SU-DHL-6 (cell line): ENCODE results near the gene EMC1.
"Not testable (repeated sequence)": the region's sequence is repeated elsewhere in the genome, so short reads cannot be mapped to it uniquely, and the experiment has no call there.

ENCODE experiments used
- H2AFZ ChIP-seq: fragments of 200-600 bp; sonication (generic); 2 replicates; pipeline ENCODE4 v1.6.1; 2014; ENCODE audit warnings: low read depth, mild to moderate bottlenecking, moderate library complexity, mixed read lengths, antibody characterized with exemption, low read length; ENCODE audit not compliant: severe bottlenecking
- H3F3A ChIP-seq: fragments of 200-600 bp; shearing (Covaris generic); 2 replicates; pipeline ENCODE4 v1.6.0; 2016; ENCODE audit warnings: antibody characterized with exemption, mild to moderate bottlenecking; ENCODE audit not compliant: insufficient read depth
- H3K27ac ChIP-seq: fragments of 200-600 bp; sonication (generic); 2 replicates; pipeline ENCODE4 v1.5.1; 2016; ENCODE audit warnings: low read depth, mild to moderate bottlenecking, low read length, moderate library complexity, mixed read lengths
- H3K27me3 ChIP-seq: fragments of 200-600 bp; sonication (generic), shearing (Covaris generic); 2 replicates; pipeline ENCODE4 v1.6.0; 2014; ENCODE audit warnings: mild to moderate bottlenecking, low read length
- H3K36me3 ChIP-seq: fragments of 200-600 bp; sonication (generic); 2 replicates; pipeline ENCODE4 v1.6.1; 2014; ENCODE audit warnings: mild to moderate bottlenecking, low read length, mixed read lengths
- H3K4me2 ChIP-seq: fragments of 300-600, 200-600 bp; shearing (Covaris generic), sonication (generic); 2 replicates; pipeline ENCODE4 v1.6.0; 2014; ENCODE audit warnings: low read length, low read depth, mild to moderate bottlenecking; ENCODE audit not compliant: poor library complexity, severe bottlenecking
- H3K4me3 ChIP-seq: fragments of 200-600 bp; sonication (generic); 2 replicates; pipeline ENCODE4 v1.5.1; 2014; ENCODE audit warnings: antibody characterized with exemption, low read length, mild to moderate bottlenecking, mixed read lengths; ENCODE audit not compliant: insufficient read depth, poor library complexity, severe bottlenecking
- H3K79me2 ChIP-seq: fragments of 200-600 bp; sonication (generic); 2 replicates; pipeline ENCODE4 v1.6.1; 2014; ENCODE audit warnings: mild to moderate bottlenecking, low read length, moderate library complexity; ENCODE audit not compliant: insufficient read depth
- H3K9ac ChIP-seq: fragments of 200-600 bp; sonication (generic); 2 replicates; pipeline ENCODE4 v1.7.0; 2014; ENCODE audit warnings: mild to moderate bottlenecking, low read length
- H3K9me2 ChIP-seq: fragments of 200-600 bp; sonication (generic); replicated peaks from 2 replicates; pipeline ENCODE4 v1.6.1; 2014; ENCODE audit warnings: low read length; ENCODE audit not compliant: insufficient read depth
- H3K9me3 ChIP-seq: fragments of 200-600 bp; sonication (generic); 2 replicates; pipeline ENCODE4 v1.6.1; 2014; ENCODE audit warnings: low read length, mixed read lengths; ENCODE audit not compliant: insufficient read depth
- H4K20me1 ChIP-seq: fragments of 200-600 bp; sonication (generic); 2 replicates; pipeline ENCODE4 v1.6.1; 2014; ENCODE audit warnings: low read depth, mild to moderate bottlenecking, antibody characterized with exemption, low read length, moderate library complexity, mixed read lengths
- EZH2phosphoT487 ChIP-seq: fragments of 200-600 bp; sonication (generic), shearing (Covaris generic); conservative IDR thresholded peaks from 2 replicates; pipeline ENCODE4 v1.6.1; 2018; ENCODE audit warnings: mild to moderate bottlenecking, antibody characterized with exemption, low read length, moderate library complexity, mixed read lengths
- TF ChIP-seq, protein P1 (sequence below): fragments of 200-600 bp; sonication (generic); IDR thresholded peaks from one replicate; pipeline ENCODE4 v1.5.1; 2017; ENCODE audit warnings: antibody characterized with exemption, mild to moderate bottlenecking, low read length, moderate library complexity; ENCODE audit not compliant: insufficient read depth, poor library complexity, severe bottlenecking

The EMC1 gene

GRCh38 chr1:19289244-19289643 is 37.9 kb upstream of the EMC1 start:
- no peak overlapping the region for H2AFZ ChIP-seq
- TF ChIP-seq EZH2phosphoT487 = no peak
- TF ChIP-seq, protein P1, sequence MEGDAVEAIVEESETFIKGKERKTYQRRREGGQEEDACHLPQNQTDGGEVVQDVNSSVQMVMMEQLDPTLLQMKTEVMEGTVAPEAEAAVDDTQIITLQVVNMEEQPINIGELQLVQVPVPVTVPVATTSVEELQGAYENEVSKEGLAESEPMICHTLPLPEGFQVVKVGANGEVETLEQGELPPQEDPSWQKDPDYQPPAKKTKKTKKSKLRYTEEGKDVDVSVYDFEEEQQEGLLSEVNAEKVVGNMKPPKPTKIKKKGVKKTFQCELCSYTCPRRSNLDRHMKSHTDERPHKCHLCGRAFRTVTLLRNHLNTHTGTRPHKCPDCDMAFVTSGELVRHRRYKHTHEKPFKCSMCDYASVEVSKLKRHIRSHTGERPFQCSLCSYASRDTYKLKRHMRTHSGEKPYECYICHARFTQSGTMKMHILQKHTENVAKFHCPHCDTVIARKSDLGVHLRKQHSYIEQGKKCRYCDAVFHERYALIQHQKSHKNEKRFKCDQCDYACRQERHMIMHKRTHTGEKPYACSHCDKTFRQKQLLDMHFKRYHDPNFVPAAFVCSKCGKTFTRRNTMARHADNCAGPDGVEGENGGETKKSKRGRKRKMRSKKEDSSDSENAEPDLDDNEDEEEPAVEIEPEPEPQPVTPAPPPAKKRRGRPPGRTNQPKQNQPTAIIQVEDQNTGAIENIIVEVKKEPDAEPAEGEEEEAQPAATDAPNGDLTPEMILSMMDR = no peak
- H4K20me1 ChIP-seq = no peaks in the 10 kb centered on the region
- no peaks in the 10 kb centered on the region for H3K79me2 ChIP-seq
- H3F3A ChIP-seq = no peaks in the 10 kb centered on the region
- no peaks in the 10 kb centered on the region for H3K36me3 ChIP-seq
- no peak overlapping the region for H3K9ac ChIP-seq
- no peaks in the 10 kb centered on the region for H3K27me3 ChIP-seq
- H3K27ac ChIP-seq = no peak overlapping the region
- no peaks in the 10 kb centered on the region for H3K9me2 ChIP-seq
- H3K9me3 ChIP-seq = peaks cover under 1% of the 10 kb centered on the region; the same call in 1 of the 2 replicates
- H3K4me2 ChIP-seq = no peak overlapping the region
- H3K4me3 ChIP-seq = no peak overlapping the region

DNA sequence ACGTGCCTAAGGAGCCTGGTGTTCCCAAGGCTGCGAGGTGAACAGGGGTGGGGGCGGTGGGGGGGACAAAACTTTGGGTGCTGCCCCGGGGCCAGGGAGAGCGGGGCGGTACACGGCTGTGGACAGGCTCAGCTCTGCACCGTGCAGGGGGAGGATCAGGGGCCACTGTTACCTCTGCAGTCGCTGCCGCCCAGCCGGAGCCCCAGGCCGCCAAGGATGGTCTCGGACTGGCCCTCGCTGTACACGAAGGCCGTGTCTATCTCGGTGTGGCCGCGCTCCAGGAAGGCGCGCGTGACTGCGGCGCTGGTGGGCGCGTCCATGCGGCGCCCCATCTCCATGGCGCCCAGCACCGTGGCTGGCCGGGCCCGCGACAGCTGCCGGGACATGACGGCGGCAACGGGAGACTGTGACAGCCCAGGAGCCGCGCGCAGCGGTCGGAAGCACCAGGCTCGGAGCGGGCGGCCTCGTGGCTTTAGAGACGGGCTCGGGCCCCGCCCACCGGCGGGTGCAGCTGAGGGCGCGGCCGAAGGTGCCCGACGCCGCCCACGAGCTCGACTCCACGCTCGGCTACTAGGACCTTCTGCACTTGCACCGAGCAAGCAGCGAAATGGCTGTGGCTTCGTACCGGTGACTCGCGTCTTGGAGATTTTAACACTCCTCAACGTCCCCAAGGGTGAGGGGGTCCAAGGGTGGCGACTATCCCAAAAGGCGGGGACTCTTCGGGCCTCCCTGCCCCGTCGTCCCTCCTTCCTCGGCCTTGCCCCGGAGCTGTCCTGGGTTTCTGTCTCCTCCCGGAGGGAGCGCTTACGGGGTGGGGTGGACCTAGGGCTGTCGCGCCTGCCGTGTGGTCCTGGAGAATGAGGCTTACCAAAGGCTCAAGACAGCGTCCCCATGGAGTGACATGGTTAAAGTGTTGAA is 37.3 kb upstream of the EMC1 start, which contains the start of gene AKR7A3:
TSS of gene AKR7A3 (minus strand) at position 447 of the 918 bp plus-strand sequence. CDS start at position 386, 61 bp downstream.
- H4K20me1 ChIP-seq, H3K9me2 ChIP-seq, H3K4me3 ChIP-seq, H3F3A ChIP-seq, H3K4me2 ChIP-seq, H3K79me2 ChIP-seq, H3K27me3 ChIP-seq, H2AFZ ChIP-seq, H3K9ac ChIP-seq, H3K27ac ChIP-seq, H3K9me3 ChIP-seq, H3K36me3 ChIP-seq: not testable (repeated sequence)

DNA sequence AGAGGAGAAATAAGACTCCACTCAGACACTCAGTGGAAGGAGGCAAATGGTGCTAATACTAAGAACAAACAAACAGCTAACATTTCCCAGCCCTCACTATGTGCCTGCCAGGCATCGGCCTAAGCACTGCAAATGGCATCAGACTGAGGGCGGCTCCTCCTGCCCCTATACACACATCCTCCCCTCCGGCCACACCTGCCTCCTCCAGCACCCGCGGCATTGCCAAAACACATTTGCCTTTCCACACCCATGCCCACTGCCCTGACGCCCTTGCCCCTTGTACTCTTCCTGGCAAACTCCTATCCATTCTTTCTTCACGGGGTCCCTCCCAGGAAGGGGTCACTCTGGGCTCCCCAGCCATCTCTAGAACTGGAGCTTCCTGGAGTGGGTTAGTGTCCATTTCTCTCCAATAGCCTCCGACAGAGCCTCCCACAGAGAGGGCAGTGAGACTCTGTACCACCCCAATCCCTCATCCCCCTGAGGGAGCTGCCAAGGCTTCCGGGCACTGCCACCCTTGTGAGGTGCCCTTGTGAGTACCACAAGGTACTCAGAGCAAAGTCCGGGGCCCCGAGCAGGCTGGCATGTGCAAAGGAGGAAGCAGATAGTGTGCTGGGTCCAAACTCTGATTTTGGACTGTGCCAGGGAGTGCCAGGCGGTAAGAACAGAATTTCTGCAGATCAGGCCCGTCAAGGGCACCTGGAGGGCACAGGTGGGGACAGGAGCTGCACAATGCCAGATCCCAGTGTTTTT is 36.3 kb upstream of the EMC1 start:
- Histone ChIP-seq H3F3A (no peaks in the 10 kb centered on the region), H3K36me3 (no peaks in the 10 kb centered on the region), H3K79me2 (no peaks in the 10 kb centered on the region), H3K4me2 (no peak overlapping the region), H4K20me1 (no peaks in the 10 kb centered on the region), H3K27me3 (no peaks in the 10 kb centered on the region), H3K9me2 (no peaks in the 10 kb centered on the region), H2AFZ (no peak overlapping the region), H3K27ac (no peak overlapping the region), H3K9ac (no peak overlapping the region), H3K9me3 (no peaks in the 10 kb centered on the region), H3K4me3 (no peak overlapping the region)
- no peak for TF ChIP-seq EZH2phosphoT487
- TF ChIP-seq, protein P1 = no peak

GRCh38 chr1:19285807-19286206 is 34.5 kb upstream of the EMC1 start:
- not testable (repeated sequence) for H3K36me3 ChIP-seq, H3K9me2 ChIP-seq, H3K27ac ChIP-seq, H3K9me3 ChIP-seq, H3K4me2 ChIP-seq, H3K79me2 ChIP-seq, H4K20me1 ChIP-seq, H3F3A ChIP-seq, H2AFZ ChIP-seq, H3K4me3 ChIP-seq, H3K9ac ChIP-seq, H3K27me3 ChIP-seq

- H3K4me3 ChIP-seq, H3K36me3 ChIP-seq, H3K9ac ChIP-seq, H3K27ac ChIP-seq, H3F3A ChIP-seq, H4K20me1 ChIP-seq, H3K27me3 ChIP-seq, H2AFZ ChIP-seq, H3K9me2 ChIP-seq, H3K79me2 ChIP-seq, H3K4me2 ChIP-seq, H3K9me3 ChIP-seq: not testable (repeated sequence)
These were observed 34.0 kb upstream of the EMC1 start for GRCh38 chr1:19285366-19285765.
